ENCODE data around the gene CCNL2. TPM values are rescaled to one million over a fixed set of nuclear protein-coding genes. Genes with fewer than 3 reads are reported as not detected.

CCNL2 gene
- total and polyA plus RNA-seq, 2 of the 13 experiments (the other 11 are each of a cell fraction or from before 2014, with no cell fraction given), result 105 to 340 TPM

DNA sequence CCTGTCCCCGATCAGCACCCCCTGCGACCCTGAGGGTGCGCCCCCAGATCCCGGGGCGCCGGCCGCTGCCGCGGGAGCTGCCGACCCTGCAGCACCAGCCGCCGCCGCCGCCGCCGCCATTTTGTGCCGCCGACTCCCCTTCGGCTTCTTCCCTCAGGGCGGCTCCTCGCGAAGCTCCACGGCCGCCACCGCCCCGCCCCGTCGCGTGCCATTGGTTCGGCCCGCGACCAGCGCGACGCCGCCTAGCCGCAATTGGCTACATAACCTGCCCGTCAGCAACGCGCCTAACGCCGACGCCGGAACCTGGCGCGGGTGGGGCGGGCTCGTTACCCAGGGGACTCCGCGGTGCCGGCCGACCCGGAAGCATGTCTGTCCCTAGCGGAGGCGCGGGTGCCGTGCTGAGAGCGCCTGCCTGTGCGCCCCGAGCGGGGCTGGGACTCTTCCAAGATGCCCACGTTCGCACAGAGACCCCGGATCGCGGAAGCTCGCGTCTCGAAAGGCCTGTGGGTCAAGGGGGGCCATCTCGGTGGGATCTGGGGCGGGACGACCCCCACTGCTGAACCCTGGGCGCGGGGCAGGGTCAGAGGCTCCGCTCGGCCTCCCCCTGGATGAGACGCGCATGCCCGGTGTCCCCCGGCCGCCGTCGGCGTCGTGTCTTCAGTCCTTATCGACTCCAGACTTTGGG is at the start of gene CCNL2 (continued):
- TF ChIP-seq ZNF446 (CRISPR knock-in tag; IDR thresholded peaks at IDR 0.05) (0 out of 2 replicates have a peak, but pooled peaks have one; percentile 36), ZNF768 (CRISPR knock-in tag; IDR thresholded peaks at IDR 0.05) (0 out of 2 replicates have a peak, but pooled peaks have one; percentile 9), HES4 (CRISPR knock-in tag; IDR thresholded peaks at IDR 0.05; ENCODE audit: borderline replicate concordance) (no peak; the same call in 1 of the 2 replicates), ESRRA (CRISPR knock-in tag; IDR thresholded peaks at IDR 0.05; ENCODE audit: low read depth) (peak; percentile 74), MTA3 (CRISPR knock-in tag; IDR thresholded peaks at IDR 0.05) (no peak), ZNF644 (CRISPR knock-in tag; IDR thresholded peaks at IDR 0.05; ENCODE audit: low read depth) (no peak), ZFP90 (CRISPR knock-in tag; IDR thresholded peaks at IDR 0.05; ENCODE audit: borderline replicate concordance) (no peak), ZNF30 (CRISPR knock-in tag; IDR thresholded peaks at IDR 0.05) (0 out of 2 replicates have a peak, but pooled peaks have one; percentile 47), ZNF136 (CRISPR knock-in tag; IDR thresholded peaks at IDR 0.05; ENCODE audit: low read depth) (0 out of 2 replicates have a peak, but pooled peaks have one; percentile 18), ZNF746 (CRISPR knock-in tag; IDR thresholded peaks at IDR 0.05) (no peak; the same call in 1 of the 2 replicates), ZNF784 (CRISPR knock-in tag; IDR thresholded peaks at IDR 0.05; ENCODE audit: borderline replicate concordance) (peak; percentile 21; the same call in 1 of the 2 replicates), HDAC1 (CRISPR knock-in tag; IDR thresholded peaks at IDR 0.05) (peak; percentile 97), ZNF317 (CRISPR knock-in tag; IDR thresholded peaks at IDR 0.05) (peak; percentile 51; the same call in 1 of the 2 replicates), SMARCC2 (IDR thresholded peaks at IDR 0.05) (no peak), ZNF12 (CRISPR knock-in tag; IDR thresholded peaks at IDR 0.05) (no peak; the same call in 1 of the 2 replicates), TARDBP (CRISPR knock-in tag; IDR thresholded peaks at IDR 0.05) (peak; percentile 50; the same call in 1 of the 2 replicates), KDM5B (CRISPR knock-in tag; IDR thresholded peaks at IDR 0.05; ENCODE audit: borderline replicate concordance) (peak; percentile 57; the same call in 1 of the 2 replicates), NFAT5 (CRISPR knock-in tag; IDR thresholded peaks at IDR 0.05) (no peak), NFKB2 (CRISPR knock-in tag; IDR thresholded peaks at IDR 0.05; ENCODE audit: borderline replicate concordance) (peak; percentile 45; the same call in 1 of the 2 replicates), ADNP (CRISPR knock-in tag; IDR thresholded peaks at IDR 0.05) (no peak), ZBTB8A (CRISPR knock-in tag; IDR thresholded peaks at IDR 0.05; ENCODE audit: borderline replicate concordance, low read depth) (no peak)
- TF ChIP-seq, protein P1, sequence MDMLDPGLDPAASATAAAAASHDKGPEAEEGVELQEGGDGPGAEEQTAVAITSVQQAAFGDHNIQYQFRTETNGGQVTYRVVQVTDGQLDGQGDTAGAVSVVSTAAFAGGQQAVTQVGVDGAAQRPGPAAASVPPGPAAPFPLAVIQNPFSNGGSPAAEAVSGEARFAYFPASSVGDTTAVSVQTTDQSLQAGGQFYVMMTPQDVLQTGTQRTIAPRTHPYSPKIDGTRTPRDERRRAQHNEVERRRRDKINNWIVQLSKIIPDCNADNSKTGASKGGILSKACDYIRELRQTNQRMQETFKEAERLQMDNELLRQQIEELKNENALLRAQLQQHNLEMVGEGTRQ (IDR thresholded peaks at IDR 0.05; ENCODE audit: low read depth, low read length), result no peak
- TF ChIP-seq, protein P1 (CRISPR knock-in tag; IDR thresholded peaks at IDR 0.05; ENCODE audit: borderline replicate concordance), result no peak
